K562 (cell line): ENCODE measurements around the gene PCMTD2. TPM values are rescaled to one million over a fixed set of nuclear protein-coding genes. Genes with fewer than 3 reads are reported as not detected.

Experiments
- ATAC-seq: fragments of 200-7000 bp; cut with Tn5 transposase; 3 replicates; pipeline ENCODE4 v1.9.1; 2020; ENCODE audit warnings: moderate library complexity
- BruUV-seq: library from RNA; stranded (reverse); fragments of 400-500 nt; replicated peaks from 2 replicates; lab custom pipeline; 2021; lab: Mats Ljungman, UMichigan
- CTCF ChIA-PET: fragments of 300-600 bp; formaldehyde crosslinking; extraction: SDS; loops from one replicate; lab custom pipeline; 2021; ENCODE audit warnings: low intra/inter-chr PET ratio; lab: Yijun Ruan, JAX
- POLR2A ChIA-PET: fragments of 300-600, 350-650 bp; sonication (Branson Sonifier 250); formaldehyde crosslinking; extraction: SDS; loops from one replicate; lab custom pipeline; 2021; ENCODE audit warnings: antibody characterized with exemption, inconsistent platforms; lab: Yijun Ruan, JAX
- DNase-seq, 4 experiments: peaks; one replicate each; pipeline versions ENCODE4 v3.0.0 to v3.0.0-alpha.2; 2011 to 2018; ENCODE audit warnings: low spot score in 3 of 4, mixed read lengths in 3 of 4; ENCODE audit errors: extremely low read depth in 1 of 4
- FAIRE-seq: peaks from 2 replicates; lab custom pipeline; 2011; peaks lifted over from hg19 to GRCh38; lab: Jason Lieb, UNC
- H2AFZ ChIP-seq: 2 replicates; pipeline ENCODE4 v1.6.0; 2011; ENCODE audit warnings: low read depth, low read length, control low read depth, inconsistent platforms
- H3K27ac ChIP-seq: fragments of 200-600 bp; 3 replicates; pipeline ENCODE4 v1.8.0; 2011; ENCODE audit warnings: low read depth, mild to moderate bottlenecking, control low read depth, inconsistent platforms, low read length, moderate library complexity, mixed read lengths; ENCODE audit errors: extremely low read depth
- H3K27me3 ChIP-seq, 2 experiments: fragments of 300-600 bp in 1 of 2; 2 replicates in 1 of 2; 3 replicates in 1 of 2; pipeline versions ENCODE4 v1.6.0 to v1.8.0; 2011; ENCODE audit warnings: inconsistent platforms in 2 of 2, low read length in 2 of 2, mild to moderate bottlenecking in 1 of 2, mixed read lengths in 1 of 2, moderate library complexity in 1 of 2; ENCODE audit not compliant: control insufficient read depth in 2 of 2, insufficient read depth in 2 of 2
- H3K36me3 ChIP-seq: fragments of 300-600 bp; 3 replicates; pipeline ENCODE4 v1.8.0; 2011; ENCODE audit warnings: mild to moderate bottlenecking, low read length, inconsistent platforms; ENCODE audit not compliant: control insufficient read depth, insufficient read depth
- H3K4me1 ChIP-seq, 2 experiments: fragments of 200-600 bp in 1 of 2; replicated peaks in 1 of 2; 2 replicates in 1 of 2; 3 replicates in 1 of 2; pipeline versions ENCODE4 v1.5.1 to v1.8.0; 2011; ENCODE audit warnings: inconsistent platforms in 2 of 2, low read length in 2 of 2, mild to moderate bottlenecking in 1 of 2, mixed read lengths in 1 of 2, moderate library complexity in 1 of 2; ENCODE audit not compliant: control insufficient read depth in 2 of 2, insufficient read depth in 2 of 2
- H3K4me2 ChIP-seq: 2 replicates; pipeline ENCODE4 v1.6.1; 2011; ENCODE audit warnings: low read length, control low read depth, inconsistent platforms, mixed read lengths; ENCODE audit not compliant: insufficient read depth
- H3K4me3 ChIP-seq: fragments of 200-600 bp; sonication (generic), shearing (Covaris generic); 2 replicates; pipeline ENCODE4 v1.5.1; 2016; ENCODE audit warnings: control low read depth, inconsistent platforms
- H3K79me2 ChIP-seq: fragments of 200-600 bp; 3 replicates; pipeline ENCODE4 v1.8.0; 2011; ENCODE audit warnings: low read length, inconsistent platforms; ENCODE audit not compliant: control insufficient read depth, insufficient read depth
- H3K9ac ChIP-seq, 2 experiments: 2 replicates each; pipeline versions ENCODE4 v1.6.0 to v1.6.1; 2011; ENCODE audit warnings: low read depth in 2 of 2, low read length in 2 of 2, control low read depth in 1 of 2, inconsistent platforms in 1 of 2, mild to moderate bottlenecking in 1 of 2, mixed read lengths in 1 of 2; ENCODE audit not compliant: insufficient read depth in 1 of 2
- H3K9me1 ChIP-seq: one replicate; pipeline ENCODE4 v1.6.0; 2011; ENCODE audit warnings: inconsistent platforms, mild to moderate bottlenecking, low read length, moderate library complexity; ENCODE audit not compliant: control insufficient read depth, insufficient read depth
- H3K9me3 ChIP-seq: replicated peaks from 2 replicates; pipeline ENCODE4 v1.5.1; 2011; ENCODE audit warnings: low read depth, low read length, inconsistent platforms; ENCODE audit not compliant: control insufficient read depth, insufficient read depth
- H4K20me1 ChIP-seq: replicated peaks from 2 replicates; pipeline ENCODE4 v1.6.1; 2011; ENCODE audit warnings: low read length, inconsistent platforms, mixed read lengths; ENCODE audit not compliant: control insufficient read depth, insufficient read depth
- ADNP ChIP-seq: fragments of 200-800 bp; sonication (Bioruptor generic); IDR thresholded peaks from 2 replicates; pipeline ENCODE4 v1.6.1; 2016; ENCODE audit warnings: missing genetic modification characterization, missing compliant biosample characterization
- ATF1 ChIP-seq, 2 experiments: fragments of 450-650 bp in 1 of 2; IDR thresholded peaks; 2 replicates each; pipeline ENCODE4 v1.6.1; 2016; ENCODE audit warnings: missing compliant biosample characterization in 1 of 2, missing genetic modification characterization in 1 of 2
- CBX1 ChIP-seq: sonication (generic); IDR thresholded peaks from 2 replicates; pipeline ENCODE4 v1.6.1; 2016; ENCODE audit warnings: antibody characterized with exemption, low read depth, mild to moderate bottlenecking
- ZC3H4 ChIP-seq: sonication (generic); formaldehyde crosslinking; IDR thresholded peaks from 2 replicates; pipeline ENCODE4 v1.9.0; 2021; ENCODE audit warnings: missing genetic modification reagents, borderline replicate concordance
- ZNF12 ChIP-seq: sonication (generic); formaldehyde crosslinking; IDR thresholded peaks from 2 replicates; pipeline ENCODE4 v1.4.0; 2020; ENCODE audit warnings: mild to moderate bottlenecking, missing genetic modification reagents
- ZZZ3 ChIP-seq: fragments of 450-650 bp; IDR thresholded peaks from 2 replicates; pipeline ENCODE4 v1.6.1; 2016; ENCODE audit warnings: antibody characterized with exemption, mild to moderate bottlenecking, moderate library complexity
- WGBS: fragments of 100-300 bp; shearing (Covaris generic); methylation state at CpG from one replicate; pipeline ENCODE4 v1.1.6; 2016; ENCODE audit warnings: low coverage, mixed read lengths; ENCODE audit not compliant: insufficient coverage; ENCODE audit errors: missing lambda C conversion rate; 5-methylcytosine and 5-hydroxymethylcytosine counted together
- in situ Hi-C: fragments of 300-500 bp; cut with MboI; formaldehyde crosslinking; loops from 4 replicates; pipeline ENCODE4 v1.15.0; 2018; ENCODE audit warnings: inconsistent platforms, mixed read lengths
- intact Hi-C: fragments of 100-400 bp; cut with micrococcal nuclease; formaldehyde crosslinking; loops from 2 replicates; pipeline ENCODE4 v1.14.2; 2022
- polyA plus RNA-seq, 8 experiments: library from polyadenylated mRNA; depleted of rRNA in 4 of 8; stranded (reverse) in 5 of 8; unstranded in 3 of 8; fragments of >200 nt; fragmentation: Nextera tagmentation in 2 of 8; fragmentation: Illumina TruSeq in 1 of 8; extraction: Ambion mirVana in 2 of 8; extraction: Trizol in 1 of 8; gene quantifications; 2 replicates each; pipeline versions ENCODE4 v1.2.1 to v1.2.3, GENCODE V29; 2011 to 2014; ENCODE audit warnings: inconsistent platforms in 1 of 8, missing spikeins in 1 of 8
- total RNA-seq, 7 experiments: library from RNA; depleted of rRNA in 6 of 7; stranded (reverse); fragments of >200 nt in 6 of 7; fragmentation: Illumina TruSeq in 2 of 7; extraction: Trizol in 2 of 7; gene quantifications; 2 replicates each; pipeline versions ENCODE4 v1.2.1 to v1.2.3, GENCODE V29; 2011 to 2021; ENCODE audit warnings: low replicate concordance in 1 of 7
- TF ChIP-seq, protein P1 (sequence below): fragments of 250-450 bp; sonication (Bioruptor Pico); IDR thresholded peaks from 2 replicates; pipeline ENCODE4 v1.8.0; 2022; ENCODE audit warnings: inconsistent platforms
- TF ChIP-seq, protein P2 (sequence below): fragments of 200-800 bp; sonication (Bioruptor generic); IDR thresholded peaks from 2 replicates; pipeline ENCODE4 v1.6.1; 2017; ENCODE audit warnings: missing genetic modification characterization, missing compliant biosample characterization
- TF ChIP-seq, protein P3 (sequence below): fragments of 200-800 bp; sonication (Bioruptor generic); IDR thresholded peaks from 2 replicates; pipeline ENCODE4 v1.6.1; 2016; ENCODE audit warnings: missing genetic modification characterization, missing compliant biosample characterization

PCMTD2 gene
- total and polyA plus RNA-seq, 9 of the 15 experiments (the other 6 are each of a cell fraction or from before 2014, with no cell fraction given), result 11.3 to 49.3 (median 28.4) TPM

- WGBS, result 30% methylated on average over 20 of the region's 25 CpGs
- DNase-seq, result no peak
These were observed 28.6 kb upstream of the PCMTD2 start for GRCh38 chr20:64226686-64227580.

More at GRCh38 chr20:64226686-64227580, 28.6 kb upstream of the PCMTD2 start:
- peaks cover 6% of the 10 kb centered on the region for H3K9me1 ChIP-seq
- intact Hi-C loops, result no loop called here
- no peak overlapping the region for H2AFZ ChIP-seq
- CTCF ChIA-PET, result no interaction called here
- FAIRE-seq (no peak), ATAC-seq (no peak)
- H3K79me2 ChIP-seq, result no peaks in the 10 kb centered on the region
- no peaks in the 10 kb centered on the region for H3K36me3 ChIP-seq
- POLR2A ChIA-PET, result interaction anchor here (1.3 kb wide), 1 partner anchor 11 kb away, joined by 3 read pairs; no protein-coding TSS in a partner anchor
- H3K9ac ChIP-seq, result no peak overlapping the region; a peak in 1 of 4 replicates
- no peak for TF ChIP-seq CBX1
- TF ChIP-seq ZNF12 (CRISPR knock-in tag), result no peak
- TF ChIP-seq, protein P1, sequence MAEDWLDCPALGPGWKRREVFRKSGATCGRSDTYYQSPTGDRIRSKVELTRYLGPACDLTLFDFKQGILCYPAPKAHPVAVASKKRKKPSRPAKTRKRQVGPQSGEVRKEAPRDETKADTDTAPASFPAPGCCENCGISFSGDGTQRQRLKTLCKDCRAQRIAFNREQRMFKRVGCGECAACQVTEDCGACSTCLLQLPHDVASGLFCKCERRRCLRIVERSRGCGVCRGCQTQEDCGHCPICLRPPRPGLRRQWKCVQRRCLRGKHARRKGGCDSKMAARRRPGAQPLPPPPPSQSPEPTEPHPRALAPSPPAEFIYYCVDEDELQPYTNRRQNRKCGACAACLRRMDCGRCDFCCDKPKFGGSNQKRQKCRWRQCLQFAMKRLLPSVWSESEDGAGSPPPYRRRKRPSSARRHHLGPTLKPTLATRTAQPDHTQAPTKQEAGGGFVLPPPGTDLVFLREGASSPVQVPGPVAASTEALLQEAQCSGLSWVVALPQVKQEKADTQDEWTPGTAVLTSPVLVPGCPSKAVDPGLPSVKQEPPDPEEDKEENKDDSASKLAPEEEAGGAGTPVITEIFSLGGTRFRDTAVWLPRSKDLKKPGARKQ (CRISPR knock-in tag), result no peak
- no peak for TF ChIP-seq ZC3H4 (CRISPR knock-in tag)
- TF ChIP-seq ZZZ3, result no peak
- TF ChIP-seq ATF1 (CRISPR knock-in tag; IDR thresholded peaks at IDR 0.05), result no peak
- no peak for TF ChIP-seq ATF1 (tag; IDR thresholded peaks at IDR 0.05)
- TF ChIP-seq, protein P2, sequence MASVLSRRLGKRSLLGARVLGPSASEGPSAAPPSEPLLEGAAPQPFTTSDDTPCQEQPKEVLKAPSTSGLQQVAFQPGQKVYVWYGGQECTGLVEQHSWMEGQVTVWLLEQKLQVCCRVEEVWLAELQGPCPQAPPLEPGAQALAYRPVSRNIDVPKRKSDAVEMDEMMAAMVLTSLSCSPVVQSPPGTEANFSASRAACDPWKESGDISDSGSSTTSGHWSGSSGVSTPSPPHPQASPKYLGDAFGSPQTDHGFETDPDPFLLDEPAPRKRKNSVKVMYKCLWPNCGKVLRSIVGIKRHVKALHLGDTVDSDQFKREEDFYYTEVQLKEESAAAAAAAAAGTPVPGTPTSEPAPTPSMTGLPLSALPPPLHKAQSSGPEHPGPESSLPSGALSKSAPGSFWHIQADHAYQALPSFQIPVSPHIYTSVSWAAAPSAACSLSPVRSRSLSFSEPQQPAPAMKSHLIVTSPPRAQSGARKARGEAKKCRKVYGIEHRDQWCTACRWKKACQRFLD (CRISPR knock-in tag), result no peak
- no peak for TF ChIP-seq ADNP (tag)
- TF ChIP-seq, protein P3, sequence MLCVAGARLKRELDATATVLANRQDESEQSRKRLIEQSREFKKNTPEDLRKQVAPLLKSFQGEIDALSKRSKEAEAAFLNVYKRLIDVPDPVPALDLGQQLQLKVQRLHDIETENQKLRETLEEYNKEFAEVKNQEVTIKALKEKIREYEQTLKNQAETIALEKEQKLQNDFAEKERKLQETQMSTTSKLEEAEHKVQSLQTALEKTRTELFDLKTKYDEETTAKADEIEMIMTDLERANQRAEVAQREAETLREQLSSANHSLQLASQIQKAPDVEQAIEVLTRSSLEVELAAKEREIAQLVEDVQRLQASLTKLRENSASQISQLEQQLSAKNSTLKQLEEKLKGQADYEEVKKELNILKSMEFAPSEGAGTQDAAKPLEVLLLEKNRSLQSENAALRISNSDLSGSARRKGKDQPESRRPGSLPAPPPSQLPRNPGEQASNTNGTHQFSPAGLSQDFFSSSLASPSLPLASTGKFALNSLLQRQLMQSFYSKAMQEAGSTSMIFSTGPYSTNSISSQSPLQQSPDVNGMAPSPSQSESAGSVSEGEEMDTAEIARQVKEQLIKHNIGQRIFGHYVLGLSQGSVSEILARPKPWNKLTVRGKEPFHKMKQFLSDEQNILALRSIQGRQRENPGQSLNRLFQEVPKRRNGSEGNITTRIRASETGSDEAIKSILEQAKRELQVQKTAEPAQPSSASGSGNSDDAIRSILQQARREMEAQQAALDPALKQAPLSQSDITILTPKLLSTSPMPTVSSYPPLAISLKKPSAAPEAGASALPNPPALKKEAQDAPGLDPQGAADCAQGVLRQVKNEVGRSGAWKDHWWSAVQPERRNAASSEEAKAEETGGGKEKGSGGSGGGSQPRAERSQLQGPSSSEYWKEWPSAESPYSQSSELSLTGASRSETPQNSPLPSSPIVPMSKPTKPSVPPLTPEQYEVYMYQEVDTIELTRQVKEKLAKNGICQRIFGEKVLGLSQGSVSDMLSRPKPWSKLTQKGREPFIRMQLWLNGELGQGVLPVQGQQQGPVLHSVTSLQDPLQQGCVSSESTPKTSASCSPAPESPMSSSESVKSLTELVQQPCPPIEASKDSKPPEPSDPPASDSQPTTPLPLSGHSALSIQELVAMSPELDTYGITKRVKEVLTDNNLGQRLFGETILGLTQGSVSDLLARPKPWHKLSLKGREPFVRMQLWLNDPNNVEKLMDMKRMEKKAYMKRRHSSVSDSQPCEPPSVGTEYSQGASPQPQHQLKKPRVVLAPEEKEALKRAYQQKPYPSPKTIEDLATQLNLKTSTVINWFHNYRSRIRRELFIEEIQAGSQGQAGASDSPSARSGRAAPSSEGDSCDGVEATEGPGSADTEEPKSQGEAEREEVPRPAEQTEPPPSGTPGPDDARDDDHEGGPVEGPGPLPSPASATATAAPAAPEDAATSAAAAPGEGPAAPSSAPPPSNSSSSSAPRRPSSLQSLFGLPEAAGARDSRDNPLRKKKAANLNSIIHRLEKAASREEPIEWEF (CRISPR knock-in tag), result no peak
- in situ Hi-C loops, result no loop called here
- H3K4me1 ChIP-seq, result peaks cover 25 to 58% of the 10 kb centered on the region in 2 experiments; a peak in 4 of 5 replicates
- H3K4me2 ChIP-seq, result no peak overlapping the region
- peaks cover 8 to 39% of the 10 kb centered on the region in 2 experiments; a peak in 3 of 5 replicates for H3K27me3 ChIP-seq
- H4K20me1 ChIP-seq, result peaks cover 3% of the 10 kb centered on the region
- H3K4me3 ChIP-seq, result no peak overlapping the region
- no peak overlapping the region for H3K27ac ChIP-seq
- BruUV-seq, result no TSS peak
- no peaks in the 10 kb centered on the region for H3K9me3 ChIP-seq
